ENCODE results near the gene OR10AD1. TPM values are rescaled to one million over a fixed set of nuclear protein-coding genes. Genes with fewer than 3 reads are reported as not detected.

OR10AD1 gene
- total and polyA plus RNA-seq, 9 of the 15 experiments (the other 6 are each of a cell fraction or from before 2014, with no cell fraction given), result not detected

DNA sequence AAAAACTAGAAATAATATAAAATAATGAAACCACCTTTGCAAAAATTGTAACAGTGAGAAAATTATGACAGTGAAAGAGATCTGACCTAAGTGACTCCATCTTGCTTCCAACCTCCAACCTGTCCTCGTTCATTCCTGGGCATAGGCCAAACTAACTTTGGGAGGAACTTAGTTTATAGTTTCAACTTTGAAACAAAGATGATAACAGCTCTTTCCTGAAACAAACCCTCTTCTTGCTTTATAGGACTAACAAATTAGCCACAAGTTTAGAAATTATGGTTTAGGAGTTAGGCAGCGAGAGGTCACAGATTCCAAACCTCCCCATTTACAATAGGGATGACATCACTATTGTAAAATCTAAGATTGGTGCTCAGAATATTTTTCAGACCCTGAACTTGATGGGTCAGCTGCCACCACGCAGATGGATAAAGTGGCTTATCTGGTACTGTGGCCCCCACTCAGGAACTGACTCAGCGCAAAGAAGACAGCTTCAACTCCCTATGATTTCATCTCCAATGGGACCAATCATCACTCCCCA is 32.8 kb upstream of the OR10AD1 start (continued):
- TF ChIP-seq JUND (IDR thresholded peaks at IDR 0.05; ENCODE audit: borderline replicate concordance, low read depth, low read length) (peak; percentile 79), JUND (tag; IDR thresholded peaks at IDR 0.05; ENCODE audit: borderline replicate concordance, low read depth, low read length) (peak; percentile 68; the same call in 1 of the 3 replicates), FOXO4 (CRISPR knock-in tag; IDR thresholded peaks at IDR 0.05) (no peak), STAT6 (CRISPR knock-in tag; IDR thresholded peaks at IDR 0.05) (no peak), PHB (CRISPR knock-in tag; IDR thresholded peaks at IDR 0.05) (no peak), NFRKB (IDR thresholded peaks at IDR 0.05; ENCODE audit: low read depth) (no peak), HDAC2 (IDR thresholded peaks at IDR 0.05) (no peak), ZEB2 (IDR thresholded peaks at IDR 0.05) (no peak), ASH1L (IDR thresholded peaks at IDR 0.05; ENCODE audit: borderline replicate concordance, low read depth, partially characterized antibody) (no peak), CBFA2T3 (IDR thresholded peaks at IDR 0.05) (peak; percentile 58), TEAD2 (tag; IDR thresholded peaks at IDR 0.05) (peak; percentile 89), ZBTB33 (CRISPR knock-in tag; IDR thresholded peaks at IDR 0.05) (no peak), PTRF (tag; IDR thresholded peaks at IDR 0.05) (peak; percentile 94), RBM25 (IDR thresholded peaks at IDR 0.05; ENCODE audit: low read depth, low read length, severe bottlenecking) (no peak), BACH1 (tag; IDR thresholded peaks at IDR 0.05) (peak; percentile 90), NCOA2 (IDR thresholded peaks at IDR 0.05; ENCODE audit: partially characterized antibody in 2 of 2) (no peak), MXI1 (IDR thresholded peaks at IDR 0.05; ENCODE audit: low read depth, low read length) (no peak), SIX5 (IDR thresholded peaks at IDR 0.05; ENCODE audit: borderline replicate concordance in 1 of 2, insufficient read depth in 1 of 2, low read depth in 1 of 2, low read length in 2 of 2) (no peak), RBFOX2 (IDR thresholded peaks at IDR 0.05; ENCODE audit: low read depth, low read length) (no peak), MAFG (tag; conservative IDR thresholded peaks at IDR 0.05) (peak; percentile 65), PCBP2 (IDR thresholded peaks at IDR 0.05; ENCODE audit: low read depth, low read length, poor library complexity, severe bottlenecking) (no peak), ZNF143 (CRISPR knock-in tag; IDR thresholded peaks at IDR 0.05) (no peak), PTBP1 (IDR thresholded peaks at IDR 0.05; ENCODE audit: low read depth, low read length) (no peak), SMARCE1 (IDR thresholded peaks at IDR 0.05) (peak; percentile 45; the same call in 1 of the 2 replicates), MEF2D (tag; conservative IDR thresholded peaks at IDR 0.05; ENCODE audit: low read depth) (peak; percentile 94)

Measured in K562 (cell line).